Endothelial cell of umbilical vein (primary cell): ENCODE results near the gene SLC35B4. TPM values are rescaled to one million over a fixed set of nuclear protein-coding genes. Genes with fewer than 3 reads are reported as not detected.

Experiments
- BruUV-seq: library from RNA; stranded (reverse); fragments of 400-500 nt; replicated peaks from 2 replicates; lab custom pipeline; 2021; lab: Mats Ljungman, UMichigan
- CTCF ChIA-PET: fragments of 300-600, 350-600 bp; sonication (Branson Sonifier 250); formaldehyde crosslinking; loops from one replicate; lab custom pipeline; 2021; ENCODE audit warnings: antibody characterized with exemption, inconsistent platforms; lab: Charles Lee
- POLR2A ChIA-PET: fragments of 300-600, 350-600 bp; sonication (Branson Sonifier 250); formaldehyde crosslinking; loops from one replicate; lab custom pipeline; 2021; ENCODE audit warnings: antibody characterized with exemption, inconsistent platforms; lab: Charles Lee
- DNase-seq: peaks from one replicate; pipeline ENCODE4 v3.0.0-alpha.2; 2011; ENCODE audit warnings: low read depth, low spot score
- FAIRE-seq: peaks from 2 replicates; lab custom pipeline; 2011; peaks lifted over from hg19 to GRCh38; lab: Jason Lieb, UNC
- H2AFZ ChIP-seq: 2 replicates; pipeline ENCODE4 v1.6.0; 2012; ENCODE audit warnings: low read depth, low read length, control low read depth, inconsistent platforms
- H3K27ac ChIP-seq: 2 replicates; pipeline ENCODE4 v1.5.1; 2011; ENCODE audit warnings: low read depth, mild to moderate bottlenecking, control low read depth, low read length, moderate library complexity; ENCODE audit not compliant: insufficient read depth
- H3K27me3 ChIP-seq, 2 experiments: 2 replicates each; pipeline versions ENCODE4 v1.6.0 to v1.6.1; 2011; ENCODE audit warnings: low read length in 2 of 2, mixed read lengths in 1 of 2; ENCODE audit not compliant: control insufficient read depth in 2 of 2, insufficient read depth in 2 of 2
- H3K36me3 ChIP-seq, 2 experiments: 2 replicates in 1 of 2; 3 replicates in 1 of 2; pipeline ENCODE4 v1.5.1; 2011; ENCODE audit warnings: low read length in 2 of 2, mild to moderate bottlenecking in 1 of 2, moderate library complexity in 1 of 2; ENCODE audit not compliant: control insufficient read depth in 2 of 2, insufficient read depth in 2 of 2; ENCODE audit errors: extremely low read depth in 1 of 2
- H3K4me1 ChIP-seq: 3 replicates; pipeline ENCODE4 v1.5.1; 2011; ENCODE audit warnings: mild to moderate bottlenecking, low read length; ENCODE audit not compliant: control insufficient read depth, insufficient read depth; ENCODE audit errors: extremely low read depth
- H3K4me2 ChIP-seq: 2 replicates; pipeline ENCODE4 v1.6.1; 2011; ENCODE audit warnings: low read length, control low read depth, mixed read lengths; ENCODE audit not compliant: insufficient read depth
- H3K4me3 ChIP-seq, 3 experiments: fragments of 200-600 bp in 1 of 3; sonication (generic), shearing (Covaris generic) in 1 of 3; replicated peaks in 1 of 3; 2 replicates each; pipeline ENCODE4 v1.5.1; 2011 to 2016; ENCODE audit warnings: control low read depth in 3 of 3, low read length in 3 of 3, mild to moderate bottlenecking in 2 of 3, inconsistent platforms in 1 of 3, low read depth in 1 of 3, moderate library complexity in 1 of 3; ENCODE audit not compliant: insufficient read depth in 1 of 3
- H3K79me2 ChIP-seq: 2 replicates; pipeline ENCODE4 v1.6.0; 2012; ENCODE audit warnings: low read length, inconsistent platforms; ENCODE audit not compliant: control insufficient read depth, insufficient read depth
- H3K9ac ChIP-seq: replicated peaks from 2 replicates; pipeline ENCODE3; 2011; ENCODE audit warnings: low read length, control low read depth; ENCODE audit not compliant: insufficient read depth; ENCODE audit errors: extremely low read depth
- H3K9me1 ChIP-seq: replicated peaks from 3 replicates; pipeline ENCODE4 v1.6.0; 2011; ENCODE audit warnings: mild to moderate bottlenecking, low read length; ENCODE audit not compliant: control insufficient read depth, insufficient read depth; ENCODE audit errors: extremely low read depth
- H3K9me3 ChIP-seq: replicated peaks from 2 replicates; pipeline ENCODE4 v1.5.1; 2012; ENCODE audit warnings: low read length, inconsistent platforms; ENCODE audit not compliant: control insufficient read depth, insufficient read depth
- H4K20me1 ChIP-seq: replicated peaks from 2 replicates; pipeline ENCODE3; 2011; ENCODE audit warnings: mild to moderate bottlenecking, low read length; ENCODE audit not compliant: control insufficient read depth, insufficient read depth; ENCODE audit errors: extremely low read depth
- EZH2 ChIP-seq: IDR thresholded peaks from 2 replicates; pipeline ENCODE4 v1.6.1; 2012; ENCODE audit warnings: borderline replicate concordance, low read depth, mild to moderate bottlenecking, moderate library complexity, low read length, inconsistent platforms; ENCODE audit not compliant: severe bottlenecking
- FOS ChIP-seq: IDR thresholded peaks from 2 replicates; pipeline ENCODE4 v1.6.1; 2011; ENCODE audit warnings: mild to moderate bottlenecking, low read length, moderate library complexity, borderline replicate concordance; ENCODE audit not compliant: insufficient read depth
- GATA2 ChIP-seq: IDR thresholded peaks from 2 replicates; pipeline ENCODE4 v1.7.0; 2011; ENCODE audit warnings: low read depth, mild to moderate bottlenecking, moderate library complexity, mixed read lengths, low read length; ENCODE audit not compliant: insufficient read length, insufficient read depth
- JUN ChIP-seq: IDR thresholded peaks from 2 replicates; pipeline ENCODE4 v1.6.1; 2011; ENCODE audit warnings: borderline replicate concordance, low read depth; ENCODE audit not compliant: insufficient read length, insufficient read depth
- MYC ChIP-seq: IDR thresholded peaks from one replicate; pipeline ENCODE4 v1.6.1; 2011; ENCODE audit warnings: mild to moderate bottlenecking, low read depth, low read length
- POLR2A ChIP-seq: IDR thresholded peaks from 2 replicates; pipeline ENCODE4 v1.6.1; 2012; ENCODE audit warnings: low read depth, mild to moderate bottlenecking, control low read depth, low read length
- POLR2AphosphoS5 ChIP-seq: IDR thresholded peaks from 2 replicates; pipeline ENCODE4 v1.6.1; 2012; ENCODE audit warnings: low read depth, mild to moderate bottlenecking, control low read depth, low read length, moderate library complexity; ENCODE audit not compliant: insufficient read depth
- dilution Hi-C: fragments of 300-500 bp; cut with MboI; formaldehyde crosslinking; loops from one replicate; pipeline ENCODE4 v1.15.0; 2019; ENCODE audit warnings: low sequenced_read_pairs; ENCODE audit not compliant: extremely low pct_ligation_motif_present
- intact Hi-C: fragments of 100-400 bp; cut with micrococcal nuclease; formaldehyde crosslinking; loops from one replicate; pipeline ENCODE4 v1.10.0; 2022
- polyA plus RNA-seq, 4 experiments: library from polyadenylated mRNA; depleted of rRNA in 3 of 4; stranded (reverse) in 3 of 4; unstranded in 1 of 4; fragments of >200 nt; gene quantifications; 2 replicates each; pipeline versions ENCODE4 v1.2.1 to v1.2.3, GENCODE V29; 2011 to 2012; ENCODE audit warnings: missing spikeins in 1 of 4
- total RNA-seq: library from RNA; stranded (reverse); gene quantifications from 2 replicates; pipeline ENCODE4 v1.2.3, GENCODE V29; 2021
- TF ChIP-seq, protein P1 (sequence below), 2 donors: IDR thresholded peaks; 1 replicate in 1 of 2; 2 replicates in 1 of 2; pipeline ENCODE4 v1.5.1; 2011; ENCODE audit warnings: low read length in 2 of 2, mild to moderate bottlenecking in 2 of 2, moderate library complexity in 2 of 2, control low read depth in 1 of 2, inconsistent platforms in 1 of 2, low read depth in 1 of 2; ENCODE audit not compliant: insufficient read depth in 1 of 2; ENCODE audit errors: extremely low read depth in 1 of 2
- TF ChIP-seq, protein P2 (sequence below): IDR thresholded peaks from 2 replicates; pipeline ENCODE4 v1.6.1; 2011; ENCODE audit not compliant: insufficient read depth, insufficient read length

SLC35B4 gene
- total and polyA plus RNA-seq, 2 donors (not counting 3 experiments of a cell fraction or from before 2014, with no cell fraction given): 17.5 to 20.2 TPM

DNA sequence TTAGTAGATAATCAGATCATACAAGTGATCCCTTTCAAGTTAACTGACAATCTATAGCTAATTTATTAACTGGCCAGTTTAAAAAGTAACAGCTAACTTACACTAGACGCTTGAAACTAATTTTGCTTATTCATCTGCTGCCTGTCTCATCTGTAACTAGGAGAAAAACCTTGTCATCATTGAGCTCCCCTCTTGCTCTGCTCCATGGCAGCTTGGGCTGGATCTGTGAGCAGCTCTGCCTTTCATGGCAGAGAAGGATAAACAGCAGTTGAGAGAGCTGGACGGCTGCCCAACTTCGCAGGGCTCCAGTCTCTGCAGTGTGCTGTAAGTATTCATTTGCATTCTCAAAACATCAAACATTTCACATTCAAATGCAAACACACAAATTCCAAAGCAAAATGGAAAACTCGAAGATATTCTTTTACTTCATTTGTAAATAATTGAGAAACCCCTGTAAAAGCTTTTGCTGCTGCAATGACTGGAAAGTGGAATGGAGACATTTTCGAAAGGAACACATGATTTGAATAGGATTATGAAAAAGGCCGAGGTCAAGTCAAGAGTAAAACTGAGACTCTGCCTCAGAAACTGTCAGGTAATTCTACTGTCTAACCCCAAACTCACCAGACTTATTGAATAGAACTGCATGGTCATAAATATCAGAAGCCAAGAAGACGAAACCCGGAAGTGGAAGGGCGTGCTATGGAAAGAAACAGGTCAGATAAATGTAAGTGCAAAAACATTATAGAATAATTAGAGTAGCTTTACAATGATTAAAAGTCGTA, 17.6 kb downstream of the SLC35B4 start:
- H3K79me2 ChIP-seq: no peaks in the 10 kb centered on the region
- H3K9ac ChIP-seq: no peak overlapping the region
- H3K4me2 ChIP-seq: no peak overlapping the region
- FAIRE-seq (no peak), DNase-seq (no peak)
- H3K4me1 ChIP-seq: no peaks in the 10 kb centered on the region
- no peaks in the 10 kb centered on the region for H3K27me3 ChIP-seq
- no peak overlapping the region for H2AFZ ChIP-seq
- intact Hi-C loops: no loop called here
- H3K9me1 ChIP-seq: no peaks in the 10 kb centered on the region
- ChIA-PET POLR2A (no interaction called here), CTCF (interaction anchor here (0.8 to 1.0 kb wide), 3 partner anchors 10 to 133 kb away, joined by 3 to 4 read pairs (median 4); partner anchors contain the start of gene SLC35B4)
- TF ChIP-seq POLR2A (no peak), JUN (no peak), GATA2 (no peak), FOS (no peak), POLR2AphosphoS5 (no peak), EZH2 (no peak), MYC (no peak)
- TF ChIP-seq, protein P1, sequence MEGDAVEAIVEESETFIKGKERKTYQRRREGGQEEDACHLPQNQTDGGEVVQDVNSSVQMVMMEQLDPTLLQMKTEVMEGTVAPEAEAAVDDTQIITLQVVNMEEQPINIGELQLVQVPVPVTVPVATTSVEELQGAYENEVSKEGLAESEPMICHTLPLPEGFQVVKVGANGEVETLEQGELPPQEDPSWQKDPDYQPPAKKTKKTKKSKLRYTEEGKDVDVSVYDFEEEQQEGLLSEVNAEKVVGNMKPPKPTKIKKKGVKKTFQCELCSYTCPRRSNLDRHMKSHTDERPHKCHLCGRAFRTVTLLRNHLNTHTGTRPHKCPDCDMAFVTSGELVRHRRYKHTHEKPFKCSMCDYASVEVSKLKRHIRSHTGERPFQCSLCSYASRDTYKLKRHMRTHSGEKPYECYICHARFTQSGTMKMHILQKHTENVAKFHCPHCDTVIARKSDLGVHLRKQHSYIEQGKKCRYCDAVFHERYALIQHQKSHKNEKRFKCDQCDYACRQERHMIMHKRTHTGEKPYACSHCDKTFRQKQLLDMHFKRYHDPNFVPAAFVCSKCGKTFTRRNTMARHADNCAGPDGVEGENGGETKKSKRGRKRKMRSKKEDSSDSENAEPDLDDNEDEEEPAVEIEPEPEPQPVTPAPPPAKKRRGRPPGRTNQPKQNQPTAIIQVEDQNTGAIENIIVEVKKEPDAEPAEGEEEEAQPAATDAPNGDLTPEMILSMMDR (IDR thresholded peaks at IDR 0.05; ENCODE audit: extremely low read depth in 1 of 2, insufficient read depth in 1 of 2, low read depth in 1 of 2, low read length in 2 of 2): no peak
- TF ChIP-seq, protein P2, sequence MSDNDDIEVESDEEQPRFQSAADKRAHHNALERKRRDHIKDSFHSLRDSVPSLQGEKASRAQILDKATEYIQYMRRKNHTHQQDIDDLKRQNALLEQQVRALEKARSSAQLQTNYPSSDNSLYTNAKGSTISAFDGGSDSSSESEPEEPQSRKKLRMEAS: no peak
- H3K27ac ChIP-seq: no peak overlapping the region
- H3K4me3 ChIP-seq: no peak overlapping the region
- H4K20me1 ChIP-seq: no peaks in the 10 kb centered on the region
- no peaks in the 10 kb centered on the region for H3K9me3 ChIP-seq
- dilution Hi-C loops: no loop called here
- H3K36me3 ChIP-seq: peaks cover 10 to 11% of the 10 kb centered on the region in 2 experiments
- BruUV-seq: no TSS peak
